HepG2 (cell line): ENCODE measurements around the gene FBP2. TPM values are rescaled to one million over a fixed set of nuclear protein-coding genes. Genes with fewer than 3 reads are reported as not detected.
A peak's percentile ranks its signal among the peaks of the same experiment; 100 is the strongest.

Experiments
- ATAC-seq: fragments of 200-7000 bp; cut with Tn5 transposase; 3 replicates; pipeline ENCODE4 v1.9.1; 2020; ENCODE audit warnings: mild to moderate bottlenecking, moderate library complexity
- BruUV-seq: library from RNA; stranded (reverse); fragments of 400-500 nt; replicated peaks from 2 replicates; lab custom pipeline; 2021; lab: Mats Ljungman, UMichigan
- CTCF ChIA-PET: fragments of 300-600 bp; formaldehyde crosslinking; extraction: SDS; loops from one replicate; lab custom pipeline; 2021; ENCODE audit warnings: low total read pairs, inconsistent platforms, low intra/inter-chr PET ratio; lab: Yijun Ruan, JAX
- POLR2A ChIA-PET: fragments of 350-600 bp; sonication (Branson Sonifier 250); formaldehyde crosslinking; loops from one replicate; lab custom pipeline; 2020; ENCODE audit warnings: antibody characterized with exemption, inconsistent platforms; lab: Yijun Ruan, JAX
- DNase-seq: peaks from one replicate; pipeline ENCODE4 v3.0.0-alpha.2; 2015; ENCODE audit warnings: low spot score
- FAIRE-seq: peaks from 3 replicates; lab custom pipeline; 2011; peaks lifted over from hg19 to GRCh38; lab: Jason Lieb, UNC
- H2AFZ ChIP-seq: one replicate; pipeline ENCODE4 v1.6.1; 2011; ENCODE audit warnings: low read length, inconsistent platforms
- H3K27ac ChIP-seq: fragments of 300-600 bp; 3 replicates; pipeline ENCODE4 v1.8.0; 2011; ENCODE audit warnings: mixed run types, mild to moderate bottlenecking, mixed read lengths, low read length, inconsistent platforms; ENCODE audit not compliant: insufficient read depth; ENCODE audit errors: extremely low read length
- H3K27me3 ChIP-seq, 2 experiments: fragments of 200-600 bp in 1 of 2; 2 replicates in 1 of 2; 3 replicates in 1 of 2; pipeline versions ENCODE4 v1.6.0 to v1.8.0; 2011; ENCODE audit warnings: low read length in 2 of 2, mild to moderate bottlenecking in 2 of 2, moderate library complexity in 2 of 2, inconsistent platforms in 1 of 2; ENCODE audit not compliant: insufficient read depth in 2 of 2, control insufficient read depth in 1 of 2
- H3K36me3 ChIP-seq, 2 experiments: fragments of 200-600 bp in 1 of 2; replicated peaks in 1 of 2; 2 replicates in 1 of 2; 3 replicates in 1 of 2; pipeline versions ENCODE4 v1.5.1 to v1.8.0; 2011; ENCODE audit warnings: low read length in 2 of 2, inconsistent platforms in 1 of 2; ENCODE audit not compliant: insufficient read depth in 2 of 2, control insufficient read depth in 1 of 2
- H3K4me1 ChIP-seq: 2 replicates; pipeline ENCODE4 v1.5.1; 2012; ENCODE audit warnings: low read length, inconsistent platforms; ENCODE audit not compliant: insufficient read depth
- H3K4me2 ChIP-seq: 2 replicates; pipeline ENCODE4 v1.6.0; 2011; ENCODE audit warnings: low read depth, low read length, inconsistent platforms
- H3K4me3 ChIP-seq, 3 experiments: fragments of 200-600 bp in 1 of 3; sonication (generic), shearing (Covaris generic) in 1 of 3; replicated peaks in 1 of 3; 2 replicates each; pipeline ENCODE4 v1.5.1; 2011 to 2016; ENCODE audit warnings: low read length in 3 of 3, inconsistent platforms in 2 of 3, low read depth in 2 of 3, mild to moderate bottlenecking in 2 of 3, control low read depth in 1 of 3, mixed read lengths in 1 of 3; ENCODE audit not compliant: insufficient read depth in 1 of 3
- H3K79me2 ChIP-seq: one replicate; pipeline ENCODE4 v1.6.1; 2011; ENCODE audit warnings: low read length, inconsistent platforms; ENCODE audit not compliant: insufficient read depth
- H3K9ac ChIP-seq: 2 replicates; pipeline ENCODE4 v1.6.0; 2011; ENCODE audit warnings: mild to moderate bottlenecking, low read depth, low read length, inconsistent platforms; ENCODE audit not compliant: insufficient read depth
- H3K9me3 ChIP-seq: 2 replicates; pipeline ENCODE4 v1.5.1; 2012; ENCODE audit warnings: mild to moderate bottlenecking, low read length
- H4K20me1 ChIP-seq: 2 replicates; pipeline ENCODE4 v1.6.0; 2011; ENCODE audit warnings: inconsistent platforms, mild to moderate bottlenecking, low read length, moderate library complexity; ENCODE audit not compliant: insufficient read depth
- ARHGAP35 ChIP-seq: sonication (generic); formaldehyde crosslinking; IDR thresholded peaks from 2 replicates; pipeline ENCODE4 v1.9.0; 2022; ENCODE audit warnings: mild to moderate bottlenecking, inconsistent platforms, moderate library complexity, missing genetic modification reagents, borderline replicate concordance
- CHD4 ChIP-seq: fragments of 200-600 bp; sonication (generic); IDR thresholded peaks from 2 replicates; pipeline ENCODE4 v1.7.0; 2017; ENCODE audit warnings: mild to moderate bottlenecking, low read length, borderline replicate concordance
- FOXO4 ChIP-seq: sonication (generic); formaldehyde crosslinking; conservative IDR thresholded peaks from 2 replicates; pipeline ENCODE4 v1.8.1; 2023; ENCODE audit warnings: missing genetic modification reagents
- ZFP91 ChIP-seq: sonication (generic); formaldehyde crosslinking; IDR thresholded peaks from 2 replicates; pipeline ENCODE4 v1.9.0; 2022; ENCODE audit warnings: missing genetic modification reagents, mild to moderate bottlenecking, borderline replicate concordance
- ZMYM3 ChIP-seq: sonication (generic); formaldehyde crosslinking; IDR thresholded peaks from 2 replicates; pipeline ENCODE4 v1.5.1; 2020; ENCODE audit warnings: mild to moderate bottlenecking, missing genetic modification reagents
- ZNF770 ChIP-seq: sonication (generic); formaldehyde crosslinking; IDR thresholded peaks from 2 replicates; pipeline ENCODE4 v1.5.0; 2020; ENCODE audit warnings: mild to moderate bottlenecking, missing genetic modification reagents
- WGBS: methylation state at CpG from one replicate; pipeline ENCODE4 v1.1.6; 2017; ENCODE audit warnings: low lambda C conversion rate; 5-methylcytosine and 5-hydroxymethylcytosine counted together
- in situ Hi-C: cut with HindIII; loops from 2 replicates; pipeline ENCODE4 v1.10.0; 2017; ENCODE audit warnings: low pct_unique_long_range_greater_than_20kb; ENCODE audit not compliant: extremely low pct_ligation_motif_present
- intact Hi-C: fragments of 100-400 bp; cut with micrococcal nuclease; formaldehyde crosslinking; loops from one replicate; pipeline ENCODE4 v1.10.0; 2022; ENCODE audit not compliant: unreplicated experiment
- polyA plus RNA-seq, 8 experiments: library from polyadenylated mRNA; depleted of rRNA in 3 of 8; stranded (reverse) in 7 of 8; unstranded in 1 of 8; fragments of >200 nt; fragmentation: Illumina TruSeq in 4 of 8; extraction: Trizol in 4 of 8; gene quantifications; 2 replicates each; pipeline versions ENCODE4 v1.2.1 to v1.2.3, GENCODE V29; 2011 to 2016; ENCODE audit warnings: low read depth in 4 of 8, missing spikeins in 1 of 8, mixed read lengths in 1 of 8; ENCODE audit not compliant: insufficient read depth in 1 of 8
- total RNA-seq, 5 experiments: library from RNA; depleted of rRNA; stranded (reverse); fragments of >200 nt; fragmentation: Illumina TruSeq; extraction: Trizol; gene quantifications; 2 replicates each; pipeline ENCODE4 v1.2.3, GENCODE V29; 2016; ENCODE audit warnings: low read depth in 1 of 5

FBP2 gene
- total and polyA plus RNA-seq, 2 of the 13 experiments (the other 11 are each of a cell fraction or from before 2014, with no cell fraction given), result not detected

GRCh38 chr9:94611638-94612068, 18.0 kb upstream of the FBP2 start:
- POLR2A ChIA-PET, result interaction anchor here (2.0 kb wide), 1 partner anchor 57 kb away, joined by 6 read pairs; the partner anchor contains the start of gene PCAT7
- TF ChIP-seq ZNF770 (CRISPR knock-in tag), result peak; percentile 80
- 0 out of 2 replicates have a peak, but pooled peaks have one; percentile 81 for TF ChIP-seq FOXO4
- no peak for TF ChIP-seq ARHGAP35 (CRISPR knock-in tag)
- TF ChIP-seq ZFP91 (CRISPR knock-in tag), result 0 out of 2 replicates have a peak, but pooled peaks have one; percentile 16
- peak; percentile 66 for TF ChIP-seq ZMYM3 (CRISPR knock-in tag)
- TF ChIP-seq CHD4, result 0 out of 2 replicates have a peak, but pooled peaks have one; percentile 32

More at GRCh38 chr9:94611638-94612068, 18.0 kb upstream of the FBP2 start:
- H4K20me1 ChIP-seq, result no peaks in the 10 kb centered on the region
- no peak for DNase-seq
- H3K27me3 ChIP-seq, result no peaks in the 10 kb centered on the region
- no peak for ATAC-seq
- peaks cover 57% of the 10 kb centered on the region for H3K4me1 ChIP-seq
- 85% methylated on average over 3 of the region's 3 CpGs for WGBS
- no peak overlapping the region for H3K9ac ChIP-seq
- H3K27ac ChIP-seq, result peak overlapping the region; percentile 52
- H3K4me2 ChIP-seq, result peak overlapping the region; percentile 79
- no peaks in the 10 kb centered on the region for H3K79me2 ChIP-seq
- in situ Hi-C loops (no loop called here), intact Hi-C loops (no loop called here)
- CTCF ChIA-PET, result no interaction called here
- no peak for FAIRE-seq
- BruUV-seq, result no TSS peak
- H3K36me3 ChIP-seq, result no peaks in the 10 kb centered on the region
- H3K4me3 ChIP-seq, result peak overlapping the region in 1 of 3 experiments; percentile 37; a peak in 1 of 6 replicates
- peak overlapping the region; percentile 23 for H2AFZ ChIP-seq
- no peaks in the 10 kb centered on the region for H3K9me3 ChIP-seq
